Iris pigment epithelial cell (primary cell): Measurements from ENCODE around the gene ZDHHC18.

Source experiments
- DNase-seq: peaks from one replicate; pipeline ENCODE4 v3.0.0-alpha.2; 2011; ENCODE audit warnings: low read depth

Gene ZDHHC18

DNA sequence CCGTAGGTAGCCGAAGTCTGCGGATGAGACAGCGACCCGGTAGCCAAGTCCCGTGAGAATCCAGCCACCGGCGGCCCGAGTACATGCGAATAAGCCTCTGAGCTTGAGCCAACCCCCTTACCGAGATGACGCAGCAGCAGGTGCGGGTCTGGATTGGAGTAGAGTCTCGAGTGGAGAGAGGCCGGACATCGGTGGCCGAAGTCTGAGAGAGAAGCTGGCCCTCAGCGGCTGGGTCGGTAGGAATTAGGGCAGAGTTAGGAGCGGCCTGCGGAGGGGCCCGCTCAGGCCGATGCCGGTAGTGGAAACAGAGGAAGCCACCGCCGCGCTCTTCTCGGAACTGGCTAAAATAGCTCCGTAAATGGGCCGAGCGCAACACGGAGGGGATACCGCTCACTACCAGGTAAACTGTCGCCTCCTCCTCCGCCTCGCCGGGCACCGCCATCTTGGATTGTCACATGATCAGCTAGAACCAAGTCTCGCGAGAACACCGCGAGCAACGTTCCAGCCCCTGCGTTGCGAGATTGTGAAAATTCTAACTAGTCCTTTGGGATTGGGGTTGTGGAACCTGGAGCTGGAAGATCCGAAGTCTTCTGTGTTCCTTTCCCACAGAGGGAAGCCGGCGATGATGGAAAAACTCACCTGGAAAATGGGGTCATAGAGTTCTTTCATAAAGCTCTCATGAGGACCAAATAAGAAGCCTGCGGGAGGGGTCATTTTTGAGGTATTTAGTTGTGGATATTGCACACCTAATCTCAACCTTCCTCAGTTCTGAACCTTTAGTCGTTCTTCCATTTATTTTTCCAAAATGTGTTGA is 73.7 kb downstream of the ZDHHC18 start, which contains the start of gene GPATCH3:
Gene GPATCH3, minus strand, starts transcription at position 467 of the 814 bp plus-strand sequence. Its CDS starts 25 bp downstream, at position 442.
- DNase-seq, result peak; percentile 92

DNA sequence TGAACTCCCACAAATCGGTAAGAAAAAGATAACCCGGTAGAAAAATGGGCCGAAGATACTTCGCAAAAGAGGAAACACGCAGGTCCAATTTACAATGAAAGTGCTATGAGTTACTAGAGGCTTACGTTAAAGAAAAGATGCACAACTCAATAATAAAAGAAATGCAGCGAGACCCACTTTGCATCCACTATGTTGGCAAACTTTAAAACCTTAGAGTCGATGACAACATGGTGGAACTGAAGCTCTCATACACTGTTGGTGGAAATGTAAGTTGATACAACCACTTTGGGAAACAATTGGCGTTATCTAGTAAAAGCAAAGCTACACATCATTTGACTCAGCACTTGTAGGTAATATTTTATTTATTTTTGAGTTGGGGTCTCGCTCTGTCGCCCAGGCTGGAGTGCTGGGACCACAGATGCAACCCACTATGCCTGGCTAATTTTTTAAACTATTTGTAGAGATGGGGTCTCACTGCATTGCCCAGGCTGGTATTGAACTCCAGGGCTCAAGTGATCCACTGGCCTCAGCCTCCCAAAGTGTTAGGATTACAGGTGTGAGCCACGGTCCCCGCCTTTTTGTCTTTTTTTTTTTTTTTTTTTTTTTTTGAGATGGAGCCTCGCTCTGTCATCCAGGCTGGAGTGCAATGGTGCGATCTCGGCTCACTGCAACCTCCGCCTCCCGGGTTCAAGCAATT is 74.5 kb downstream of the ZDHHC18 start:
- DNase-seq, result no peak
